Smooth muscle cell (in vitro differentiated cells): Measurements from ENCODE around the gene WDR27. TPM values are rescaled to one million over a fixed set of nuclear protein-coding genes. Genes with fewer than 3 reads are reported as not detected.

Source experiments
- DNase-seq: peaks from one replicate; lab custom pipeline; 2025; ENCODE audit not compliant: unreplicated experiment; lab: John Stamatoyannopoulos, UW
- H2AFZ ChIP-seq: fragments of 200-600 bp; sonication (generic); 2 replicates; pipeline ENCODE4 v1.6.0; 2016; ENCODE audit warnings: antibody characterized with exemption, low read depth, mild to moderate bottlenecking
- H3F3A ChIP-seq: fragments of 200-600 bp; sonication (generic); 2 replicates; pipeline ENCODE4 v1.6.0; 2017; ENCODE audit warnings: antibody characterized with exemption, low read depth
- H3K27ac ChIP-seq: fragments of 200-600 bp; sonication (generic); 2 replicates; pipeline ENCODE4 v1.5.1; 2016; ENCODE audit warnings: low read depth, mild to moderate bottlenecking
- H3K27me3 ChIP-seq: fragments of 200-600 bp; sonication (generic); 2 replicates; pipeline ENCODE4 v1.6.1; 2016; ENCODE audit warnings: low read depth, mild to moderate bottlenecking
- H3K36me3 ChIP-seq: fragments of 200-600 bp; sonication (generic); 2 replicates; pipeline ENCODE4 v1.5.1; 2016; ENCODE audit warnings: low read depth
- H3K4me1 ChIP-seq: fragments of 200-600 bp; sonication (generic); 2 replicates; pipeline ENCODE4 v1.5.1; 2016; ENCODE audit warnings: low read depth
- H3K4me2 ChIP-seq: fragments of 200-600 bp; sonication (generic); 2 replicates; pipeline ENCODE4 v1.6.0; 2016; ENCODE audit warnings: mild to moderate bottlenecking
- H3K4me3 ChIP-seq: fragments of 200-600 bp; sonication (generic); 2 replicates; pipeline ENCODE4 v1.5.1; 2016; ENCODE audit warnings: mild to moderate bottlenecking
- H3K79me2 ChIP-seq: fragments of 200-600 bp; sonication (generic); 2 replicates; pipeline ENCODE4 v1.6.0; 2016; ENCODE audit warnings: low read depth, mild to moderate bottlenecking
- H3K9ac ChIP-seq: fragments of 200-600 bp; sonication (generic); 2 replicates; pipeline ENCODE4 v1.6.0; 2016; ENCODE audit warnings: low read depth
- H3K9me3 ChIP-seq: fragments of 200-600 bp; sonication (generic); replicated peaks from 2 replicates; pipeline ENCODE4 v1.5.1; 2016; ENCODE audit warnings: low read depth
- H4K20me1 ChIP-seq: fragments of 200-600 bp; sonication (generic); 2 replicates; pipeline ENCODE4 v1.6.0; 2016; ENCODE audit warnings: low read depth
- WGBS: methylation state at CpG from one replicate; pipeline ENCODE4 v1.1.7; 2016; ENCODE audit warnings: low lambda C conversion rate; 5-methylcytosine and 5-hydroxymethylcytosine counted together
- polyA plus RNA-seq: library from polyadenylated mRNA; unstranded; fragments of >200 nt; fragmentation: Nextera tagmentation; extraction: Ambion mirVana; gene quantifications from 2 replicates; pipeline ENCODE4 v1.2.1, GENCODE V29; 2016
- total RNA-seq: library from RNA; depleted of rRNA; stranded (reverse); fragments of >200 nt; gene quantifications from 2 replicates; pipeline ENCODE4 v1.2.3, GENCODE V29; 2014
- TF ChIP-seq, protein P1 (sequence below): fragments of 200-600 bp; sonication (generic); IDR thresholded peaks from 2 replicates; pipeline ENCODE4 v1.5.1; 2017; ENCODE audit warnings: borderline replicate concordance, mild to moderate bottlenecking, antibody characterized with exemption; ENCODE audit not compliant: insufficient read depth, poor library complexity, severe bottlenecking

Gene WDR27
- total and polyA plus RNA-seq, 2 experiments from 2014 or later = 26.0 to 47.0 TPM

DNA sequence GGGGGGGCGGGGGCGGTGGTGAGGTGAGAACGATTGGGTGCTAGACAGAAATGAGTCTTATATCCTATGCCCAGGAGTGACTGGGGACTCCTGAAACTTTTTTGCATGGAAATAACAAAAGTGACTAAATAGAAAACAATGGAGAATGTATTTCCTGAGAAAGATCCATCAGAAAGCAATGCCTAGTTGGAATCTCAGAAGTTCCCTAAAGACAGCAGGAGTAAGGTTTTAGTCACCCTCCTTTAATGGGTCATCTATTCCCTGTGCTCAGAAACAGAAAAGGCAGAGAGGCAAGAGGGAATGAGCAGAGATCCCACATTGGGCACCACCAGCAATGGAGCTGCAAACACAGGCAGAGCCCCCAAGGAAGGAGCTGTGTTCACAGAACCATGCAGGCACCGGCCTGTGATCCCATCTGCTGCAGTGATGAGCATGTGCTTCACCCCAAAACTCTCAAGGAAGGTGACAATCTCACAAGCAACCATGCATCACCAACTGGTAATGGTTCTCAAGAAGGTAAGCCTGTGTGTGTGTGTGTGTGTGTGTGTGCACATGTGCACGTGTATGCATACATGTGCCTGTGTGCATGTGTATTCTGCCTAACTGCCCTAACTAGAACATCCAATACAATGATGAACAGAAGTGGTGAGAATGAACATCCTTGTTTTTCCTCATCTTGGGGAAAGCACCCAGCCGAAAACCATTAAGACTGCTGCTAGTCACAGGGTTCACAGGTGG, 168.4 kb downstream of the WDR27 start:
- H3K27me3 ChIP-seq = no peaks in the 10 kb centered on the region
- H3K27ac ChIP-seq = no peak overlapping the region
- H3K9me3 ChIP-seq = peaks cover 11% of the 10 kb centered on the region
- H3K36me3 ChIP-seq = peaks cover 13% of the 10 kb centered on the region
- no peaks in the 10 kb centered on the region for H3K4me1 ChIP-seq
- H2AFZ ChIP-seq = no peak overlapping the region
- H3K79me2 ChIP-seq = no peaks in the 10 kb centered on the region
- TF ChIP-seq, protein P1, sequence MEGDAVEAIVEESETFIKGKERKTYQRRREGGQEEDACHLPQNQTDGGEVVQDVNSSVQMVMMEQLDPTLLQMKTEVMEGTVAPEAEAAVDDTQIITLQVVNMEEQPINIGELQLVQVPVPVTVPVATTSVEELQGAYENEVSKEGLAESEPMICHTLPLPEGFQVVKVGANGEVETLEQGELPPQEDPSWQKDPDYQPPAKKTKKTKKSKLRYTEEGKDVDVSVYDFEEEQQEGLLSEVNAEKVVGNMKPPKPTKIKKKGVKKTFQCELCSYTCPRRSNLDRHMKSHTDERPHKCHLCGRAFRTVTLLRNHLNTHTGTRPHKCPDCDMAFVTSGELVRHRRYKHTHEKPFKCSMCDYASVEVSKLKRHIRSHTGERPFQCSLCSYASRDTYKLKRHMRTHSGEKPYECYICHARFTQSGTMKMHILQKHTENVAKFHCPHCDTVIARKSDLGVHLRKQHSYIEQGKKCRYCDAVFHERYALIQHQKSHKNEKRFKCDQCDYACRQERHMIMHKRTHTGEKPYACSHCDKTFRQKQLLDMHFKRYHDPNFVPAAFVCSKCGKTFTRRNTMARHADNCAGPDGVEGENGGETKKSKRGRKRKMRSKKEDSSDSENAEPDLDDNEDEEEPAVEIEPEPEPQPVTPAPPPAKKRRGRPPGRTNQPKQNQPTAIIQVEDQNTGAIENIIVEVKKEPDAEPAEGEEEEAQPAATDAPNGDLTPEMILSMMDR = no peak
- H3F3A ChIP-seq = peaks cover 5% of the 10 kb centered on the region
- H3K9ac ChIP-seq = no peak overlapping the region
- no peak overlapping the region for H3K4me3 ChIP-seq
- no peak for DNase-seq
- WGBS = 98% methylated on average over 6 of the region's 6 CpGs
- no peaks in the 10 kb centered on the region for H4K20me1 ChIP-seq
- no peak overlapping the region for H3K4me2 ChIP-seq

GRCh38 chr6:169530752-169531123, 171.1 kb downstream of the WDR27 start:
- WGBS = 68% methylated on average over 1 of the region's 1 CpG
- Histone ChIP-seq H3K9me3 (peaks cover 11% of the 10 kb centered on the region), H2AFZ (no peak overlapping the region), H3K27me3 (no peaks in the 10 kb centered on the region), H3K4me3 (no peak overlapping the region), H3K36me3 (peaks cover 12% of the 10 kb centered on the region), H3K27ac (peak overlapping the region; percentile 84), H3K4me2 (no peak overlapping the region), H3K4me1 (no peaks in the 10 kb centered on the region), H3K79me2 (no peaks in the 10 kb centered on the region), H3K9ac (no peak overlapping the region), H3F3A (peaks cover 5% of the 10 kb centered on the region), H4K20me1 (no peaks in the 10 kb centered on the region)
- TF ChIP-seq, protein P1 = no peak
- DNase-seq = no peak

GRCh38 chr6:169529931-169530751, 171.7 kb downstream of the WDR27 start:
- 66% methylated on average over 13 of the region's 13 CpGs for WGBS
- no peaks in the 10 kb centered on the region for H3K27me3 ChIP-seq
- H3K4me3 ChIP-seq = no peak overlapping the region
- H4K20me1 ChIP-seq = no peaks in the 10 kb centered on the region
- peak overlapping the region; percentile 26 for H3K9ac ChIP-seq
- peaks cover 7% of the 10 kb centered on the region for H3K9me3 ChIP-seq
- peak overlapping the region; percentile 46 for H3K4me2 ChIP-seq
- peak overlapping the region; percentile 84 for H3K27ac ChIP-seq
- H3K36me3 ChIP-seq = peaks cover 10% of the 10 kb centered on the region
- no peak for DNase-seq
- no peak overlapping the region for H2AFZ ChIP-seq
- no peaks in the 10 kb centered on the region for H3K4me1 ChIP-seq
- H3K79me2 ChIP-seq = no peaks in the 10 kb centered on the region
- H3F3A ChIP-seq = peaks cover 5% of the 10 kb centered on the region
- TF ChIP-seq, protein P1 = no peak
